C4-2B (cell line): ENCODE measurements around the gene PXT1.

ENCODE experiments used
- CTCF ChIP-seq: fragments of 450-650 bp; conservative IDR thresholded peaks from 2 replicates; pipeline ENCODE4 v1.5.1; 2017; ENCODE audit warnings: mild to moderate bottlenecking
- ZFX ChIP-seq: fragments of 450-650 bp; IDR thresholded peaks from 2 replicates; pipeline ENCODE4 v1.6.1; 2017

DNA sequence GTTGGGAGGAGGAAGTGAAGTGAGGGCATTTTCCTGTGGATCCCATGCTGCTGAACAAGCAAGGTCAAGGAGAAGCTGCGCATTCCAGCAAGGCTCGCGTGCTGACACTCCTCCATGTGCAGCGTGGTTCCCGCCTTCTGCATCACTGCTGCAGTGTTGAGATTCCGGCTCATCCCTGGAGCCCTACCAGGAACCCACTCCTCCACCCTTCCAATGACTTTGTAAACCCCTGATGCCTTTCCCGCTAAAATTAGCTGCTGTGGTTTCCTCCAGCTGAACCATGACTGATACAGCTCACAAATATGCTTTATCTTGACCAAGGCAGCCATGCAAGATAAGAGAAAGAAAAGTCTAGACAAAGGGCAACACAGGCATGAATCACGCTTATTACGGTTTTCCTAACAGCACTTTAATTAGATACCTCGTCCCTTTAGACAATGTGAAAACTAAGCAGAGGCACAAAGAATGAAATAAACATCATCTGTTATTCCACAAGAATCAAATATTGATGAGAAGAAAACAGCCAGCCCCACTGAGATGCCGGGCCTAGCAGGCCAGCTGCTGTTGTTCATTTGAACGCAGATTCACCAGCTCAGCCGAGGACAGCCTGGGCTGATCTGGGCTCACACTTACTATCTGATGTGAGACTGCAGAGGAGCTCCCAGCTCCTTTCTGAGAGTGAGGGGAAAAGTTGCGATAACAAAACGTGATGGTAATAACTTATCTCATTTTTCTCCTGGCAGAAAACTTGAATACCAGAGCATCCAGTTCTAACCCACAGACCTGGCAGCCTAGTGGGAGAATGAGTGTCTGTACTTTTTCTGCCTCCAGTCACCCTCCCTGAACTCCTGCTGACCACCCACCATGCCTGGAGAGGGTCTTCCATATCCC, 91.7 kb downstream of the PXT1 start:
- TF ChIP-seq CTCF: no peak
- no peak for TF ChIP-seq ZFX
